ENCODE results near the gene GRWD1.

The GRWD1 gene

GRCh38 chr19:48497728-48498594 lies 52.2 kb downstream of the GRWD1 start:
- H3K79me2 ChIP-seq (ENCODE audit: insufficient read depth, low read length): no peaks in the 10 kb centered on the region
- no peak for TF ChIP-seq EZH2 (IDR thresholded peaks at IDR 0.05; ENCODE audit: borderline replicate concordance, low read length)
- TF ChIP-seq, protein P1, sequence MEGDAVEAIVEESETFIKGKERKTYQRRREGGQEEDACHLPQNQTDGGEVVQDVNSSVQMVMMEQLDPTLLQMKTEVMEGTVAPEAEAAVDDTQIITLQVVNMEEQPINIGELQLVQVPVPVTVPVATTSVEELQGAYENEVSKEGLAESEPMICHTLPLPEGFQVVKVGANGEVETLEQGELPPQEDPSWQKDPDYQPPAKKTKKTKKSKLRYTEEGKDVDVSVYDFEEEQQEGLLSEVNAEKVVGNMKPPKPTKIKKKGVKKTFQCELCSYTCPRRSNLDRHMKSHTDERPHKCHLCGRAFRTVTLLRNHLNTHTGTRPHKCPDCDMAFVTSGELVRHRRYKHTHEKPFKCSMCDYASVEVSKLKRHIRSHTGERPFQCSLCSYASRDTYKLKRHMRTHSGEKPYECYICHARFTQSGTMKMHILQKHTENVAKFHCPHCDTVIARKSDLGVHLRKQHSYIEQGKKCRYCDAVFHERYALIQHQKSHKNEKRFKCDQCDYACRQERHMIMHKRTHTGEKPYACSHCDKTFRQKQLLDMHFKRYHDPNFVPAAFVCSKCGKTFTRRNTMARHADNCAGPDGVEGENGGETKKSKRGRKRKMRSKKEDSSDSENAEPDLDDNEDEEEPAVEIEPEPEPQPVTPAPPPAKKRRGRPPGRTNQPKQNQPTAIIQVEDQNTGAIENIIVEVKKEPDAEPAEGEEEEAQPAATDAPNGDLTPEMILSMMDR (IDR thresholded peaks at IDR 0.05; ENCODE audit: low read length): no peak
- H3K36me3 ChIP-seq (ENCODE audit: insufficient read depth, low read length): no peaks in the 10 kb centered on the region
- H3K9me3 ChIP-seq (ENCODE audit: low read length): no peaks in the 10 kb centered on the region
- no peaks in the 10 kb centered on the region for H3K9me2 ChIP-seq (ENCODE audit: low read depth, low read length)
- H3K9ac ChIP-seq (ENCODE audit: low read length): no peak overlapping the region
- H3K4me1 ChIP-seq (ENCODE audit: insufficient read depth, low read length, severe bottlenecking): peaks cover 7% of the 10 kb centered on the region
- no peak overlapping the region for H2AFZ ChIP-seq (ENCODE audit: low read length)
- H3K27me3 ChIP-seq (ENCODE audit: insufficient read depth, low read length): no peaks in the 10 kb centered on the region
- no peak overlapping the region for H3K4me2 ChIP-seq (ENCODE audit: low read length)
- no peak overlapping the region for H3K27ac ChIP-seq (ENCODE audit: low read depth, low read length, poor library complexity, severe bottlenecking)
- no peak overlapping the region for H3K4me3 ChIP-seq (ENCODE audit: low read depth, low read length, poor library complexity, severe bottlenecking)
- H4K20me1 ChIP-seq (ENCODE audit: insufficient read depth, low read length): no peaks in the 10 kb centered on the region
- no peaks in the 10 kb centered on the region for H3F3A ChIP-seq (ENCODE audit: insufficient read depth, low read length)

DNA sequence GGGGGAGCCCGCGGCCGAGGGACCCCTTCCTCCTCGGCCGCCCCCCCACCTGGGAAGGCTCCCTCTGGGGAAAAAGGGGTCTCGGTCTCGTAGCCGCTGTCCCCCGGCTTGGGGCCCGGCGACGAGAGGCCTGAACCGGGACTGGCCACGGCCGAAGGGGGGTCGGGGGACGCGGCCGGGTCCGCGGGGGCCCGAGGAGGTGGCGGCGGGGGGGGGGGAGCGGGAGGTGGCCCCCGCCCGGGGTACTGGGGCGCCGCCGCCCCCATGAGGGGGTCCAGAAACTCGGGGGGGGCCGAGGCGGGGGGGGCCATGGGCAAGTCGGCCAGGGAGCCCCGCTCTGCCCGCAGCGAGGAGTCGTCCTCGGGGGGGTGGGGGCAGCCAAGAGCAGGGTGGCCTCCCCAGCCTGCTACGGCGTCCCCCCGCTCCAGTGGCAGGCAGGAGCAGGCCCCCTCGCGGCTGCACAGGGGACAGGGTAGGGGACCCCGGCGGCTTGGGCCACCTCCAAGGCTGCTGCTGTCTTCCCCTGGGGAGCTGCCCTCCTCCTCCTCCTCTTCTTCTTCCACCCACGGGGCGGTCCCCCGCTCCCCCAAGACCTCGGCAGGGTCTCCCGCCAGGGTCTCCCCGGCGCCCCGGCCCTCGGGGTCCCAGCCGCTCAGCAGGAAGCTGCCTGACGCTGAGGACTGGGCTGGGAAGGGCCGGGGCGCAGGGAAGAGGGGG lies 53.0 kb downstream of the GRWD1 start:
- Histone ChIP-seq H3K9me2 (ENCODE audit: low read depth, low read length) (no peaks in the 10 kb centered on the region), H2AFZ (ENCODE audit: low read length) (no peak overlapping the region), H3K9me3 (ENCODE audit: low read length) (no peaks in the 10 kb centered on the region), H3K27me3 (ENCODE audit: insufficient read depth, low read length) (no peaks in the 10 kb centered on the region), H3K79me2 (ENCODE audit: insufficient read depth, low read length) (no peaks in the 10 kb centered on the region), H3K27ac (ENCODE audit: low read depth, low read length, poor library complexity, severe bottlenecking) (no peak overlapping the region), H3K4me3 (ENCODE audit: low read depth, low read length, poor library complexity, severe bottlenecking) (no peak overlapping the region), H3K36me3 (ENCODE audit: insufficient read depth, low read length) (no peaks in the 10 kb centered on the region), H4K20me1 (ENCODE audit: insufficient read depth, low read length) (no peaks in the 10 kb centered on the region), H3K9ac (ENCODE audit: low read length) (no peak overlapping the region), H3F3A (ENCODE audit: insufficient read depth, low read length) (no peaks in the 10 kb centered on the region), H3K4me2 (ENCODE audit: low read length) (no peak overlapping the region), H3K4me1 (ENCODE audit: insufficient read depth, low read length, severe bottlenecking) (peaks cover 7% of the 10 kb centered on the region)
- TF ChIP-seq EZH2 (IDR thresholded peaks at IDR 0.05; ENCODE audit: borderline replicate concordance, low read length): no peak
- TF ChIP-seq, protein P1 (IDR thresholded peaks at IDR 0.05; ENCODE audit: low read length): no peak

DNA sequence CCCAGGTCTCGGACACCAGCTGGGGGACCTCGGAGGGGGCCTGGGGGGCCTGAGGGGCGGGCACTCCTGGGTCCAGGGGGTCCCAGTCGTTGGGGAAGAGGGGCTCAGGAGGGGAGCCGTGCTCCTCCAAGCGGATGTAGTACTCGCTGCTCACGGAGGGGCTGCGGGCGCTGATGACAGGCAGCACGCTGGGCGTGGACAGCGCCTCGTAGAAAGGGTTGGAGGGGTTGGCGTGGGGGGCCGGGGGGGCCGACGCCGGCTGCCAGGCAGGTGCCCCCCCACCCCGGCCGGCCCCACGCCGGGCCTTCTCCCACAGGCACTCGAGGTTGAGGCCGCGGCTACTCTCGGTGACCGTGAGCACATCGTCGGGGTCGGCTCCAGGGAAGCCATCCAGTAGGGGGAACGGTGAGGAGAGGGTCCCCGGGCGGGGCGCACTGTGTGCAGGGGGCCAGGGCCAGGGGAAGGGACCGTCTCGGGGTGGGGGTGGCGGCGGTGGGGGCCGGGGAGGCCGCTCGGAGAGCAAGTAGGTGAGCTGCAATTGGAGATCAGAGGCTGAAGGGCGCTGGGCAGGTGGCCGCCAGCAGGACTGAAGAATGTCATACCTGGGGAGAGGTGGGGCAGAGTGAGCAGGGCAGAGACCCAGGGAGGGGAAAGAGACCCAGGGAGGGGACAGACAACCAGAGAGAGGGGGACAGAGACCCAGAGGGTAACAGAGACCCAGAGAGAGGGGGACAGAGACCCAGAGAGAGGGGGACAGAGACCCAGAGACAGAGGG lies 53.7 kb downstream of the GRWD1 start:
- Histone ChIP-seq H3K27me3 (ENCODE audit: insufficient read depth, low read length) (no peaks in the 10 kb centered on the region), H4K20me1 (ENCODE audit: insufficient read depth, low read length) (no peaks in the 10 kb centered on the region), H3K4me3 (ENCODE audit: low read depth, low read length, poor library complexity, severe bottlenecking) (no peak overlapping the region), H3K9me2 (ENCODE audit: low read depth, low read length) (no peaks in the 10 kb centered on the region), H2AFZ (ENCODE audit: low read length) (no peak overlapping the region), H3F3A (ENCODE audit: insufficient read depth, low read length) (no peaks in the 10 kb centered on the region), H3K4me2 (ENCODE audit: low read length) (no peak overlapping the region), H3K9me3 (ENCODE audit: low read length) (no peaks in the 10 kb centered on the region), H3K4me1 (ENCODE audit: insufficient read depth, low read length, severe bottlenecking) (peaks cover 7% of the 10 kb centered on the region), H3K79me2 (ENCODE audit: insufficient read depth, low read length) (no peaks in the 10 kb centered on the region), H3K9ac (ENCODE audit: low read length) (no peak overlapping the region), H3K36me3 (ENCODE audit: insufficient read depth, low read length) (no peaks in the 10 kb centered on the region), H3K27ac (ENCODE audit: low read depth, low read length, poor library complexity, severe bottlenecking) (no peak overlapping the region)
- no peak for TF ChIP-seq EZH2 (IDR thresholded peaks at IDR 0.05; ENCODE audit: borderline replicate concordance, low read length)
- TF ChIP-seq, protein P1 (IDR thresholded peaks at IDR 0.05; ENCODE audit: low read length): no peak
